GM12892 (cell line): ENCODE data around the gene CASS4.

Experiments used
- POLR2A ChIP-seq: IDR thresholded peaks from 2 replicates; pipeline ENCODE4 v1.6.1; 2011; ENCODE audit warnings: low read depth, low read length, control low read depth
- POLR2AphosphoS5 ChIP-seq: IDR thresholded peaks from 2 replicates; pipeline ENCODE4 v1.6.1; 2011; ENCODE audit warnings: low read depth, low read length, control low read depth

- no peak for TF ChIP-seq POLR2A
- no peak for TF ChIP-seq POLR2AphosphoS5
These were observed 42.9 kb upstream of the CASS4 start for GRCh38 chr20:56369179-56369578.
